Calu3 (cell line): ENCODE measurements around the gene SLC6A2. TPM values are rescaled to one million over a fixed set of nuclear protein-coding genes. Genes with fewer than 3 reads are reported as not detected.

Experiments
- BruUV-seq: library from RNA; stranded (reverse); fragments of 400-500 nt; replicated peaks from 2 replicates; lab custom pipeline; 2021; lab: Mats Ljungman, UMichigan
- CTCF ChIA-PET: fragments of 300-600 bp; sonication (Branson Sonifier 250); formaldehyde crosslinking; loops from one replicate; lab custom pipeline; 2022; ENCODE audit warnings: antibody characterized with exemption; lab: Charles Lee
- DNase-seq: peaks from one replicate; pipeline ENCODE4 v3.0.0; 2022
- H3K27ac Mint-ChIP-seq: one replicate; pipeline ENCODE4 v1.8.0; 2022; ENCODE audit warnings: mixed read lengths; ENCODE audit not compliant: unreplicated experiment
- H3K27me3 Mint-ChIP-seq: one replicate; pipeline ENCODE4 v1.8.0; 2022; ENCODE audit warnings: mixed read lengths; ENCODE audit not compliant: unreplicated experiment
- H3K36me3 Mint-ChIP-seq: one replicate; pipeline ENCODE4 v1.8.0; 2022; ENCODE audit warnings: mild to moderate bottlenecking, moderate library complexity, mixed read lengths; ENCODE audit not compliant: insufficient read depth, unreplicated experiment
- H3K4me1 Mint-ChIP-seq: one replicate; pipeline ENCODE4 v1.8.0; 2022; ENCODE audit warnings: mild to moderate bottlenecking, low read depth, mixed read lengths; ENCODE audit not compliant: unreplicated experiment
- H3K4me3 Mint-ChIP-seq: one replicate; pipeline ENCODE4 v1.8.0; 2022; ENCODE audit warnings: mild to moderate bottlenecking, low read depth, moderate library complexity, mixed read lengths; ENCODE audit not compliant: unreplicated experiment
- H3K9me3 Mint-ChIP-seq: one replicate; pipeline ENCODE4 v1.8.0; 2022; ENCODE audit warnings: low read depth, mixed read lengths; ENCODE audit not compliant: unreplicated experiment
- CTCF ChIP-seq: fragments of 200-600 bp; IDR thresholded peaks from one replicate; pipeline ENCODE4 v1.8.0; 2022; ENCODE audit warnings: antibody characterized with exemption; ENCODE audit not compliant: unreplicated experiment
- intact Hi-C: fragments of 100-400 bp; cut with micrococcal nuclease; formaldehyde crosslinking; loops from one replicate; pipeline ENCODE4 v1.10.0; 2022; ENCODE audit not compliant: unreplicated experiment
- total RNA-seq: library from RNA; stranded (reverse); gene quantifications from 2 replicates; pipeline ENCODE4 v1.2.3, GENCODE V29; 2022

Gene SLC6A2
- total RNA-seq, 1 experiment from 2014 or later, result not detected

DNA sequence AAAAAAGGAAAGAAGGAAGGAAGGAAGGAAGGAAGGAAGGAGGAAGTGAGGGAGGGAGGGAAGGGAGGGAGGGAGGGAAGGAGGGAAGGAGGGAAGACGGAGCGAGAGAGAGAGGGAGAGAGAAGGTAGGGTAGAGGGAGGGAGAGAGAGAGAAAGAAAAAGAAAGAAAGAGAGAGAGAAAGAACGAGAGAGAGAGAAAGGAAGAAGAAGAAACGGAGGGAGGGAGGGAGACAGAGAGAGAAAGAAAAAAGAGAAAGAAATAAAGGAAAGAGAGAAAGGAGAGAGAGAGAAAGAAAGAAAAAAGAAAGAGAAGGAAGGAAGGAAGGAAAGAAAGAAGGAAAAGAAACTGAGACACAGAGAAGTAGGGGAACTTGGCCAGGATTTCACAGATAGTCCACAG, 8.4 kb upstream of the SLC6A2 start:
- H3K4me1 Mint-ChIP-seq, result no peaks in the 10 kb centered on the region
- no peak overlapping the region for H3K27ac Mint-ChIP-seq
- no peak for DNase-seq
- CTCF ChIA-PET, result no interaction called here
- intact Hi-C loops, result loop anchor here (5.0 to 10.0 kb wide), 2 partner anchors 55 to 183 kb away; no protein-coding TSS in a partner anchor
- BruUV-seq, result no TSS peak
- H3K9me3 Mint-ChIP-seq, result no peaks in the 10 kb centered on the region
- no peaks in the 10 kb centered on the region for H3K36me3 Mint-ChIP-seq
- peaks cover 57% of the 10 kb centered on the region for H3K27me3 Mint-ChIP-seq
- H3K4me3 Mint-ChIP-seq, result no peak overlapping the region
- TF ChIP-seq CTCF, result no peak

GRCh38 chr16:55647798-55648197, 8.0 kb upstream of the SLC6A2 start:
- TF ChIP-seq CTCF, result no peak
- CTCF ChIA-PET, result interaction anchor here (0.6 kb wide), 1 partner anchor 194 kb away, joined by 3 read pairs; no protein-coding TSS in a partner anchor
- no peak for DNase-seq
- no peak overlapping the region for H3K4me3 Mint-ChIP-seq
- peaks cover 57% of the 10 kb centered on the region for H3K27me3 Mint-ChIP-seq
- BruUV-seq, result no TSS peak
- no peaks in the 10 kb centered on the region for H3K4me1 Mint-ChIP-seq
- intact Hi-C loops, result loop anchor here (5.0 to 10.0 kb wide), 2 partner anchors 55 to 183 kb away; no protein-coding TSS in a partner anchor
- no peaks in the 10 kb centered on the region for H3K9me3 Mint-ChIP-seq
- H3K36me3 Mint-ChIP-seq, result no peaks in the 10 kb centered on the region
- no peak overlapping the region for H3K27ac Mint-ChIP-seq

DNA sequence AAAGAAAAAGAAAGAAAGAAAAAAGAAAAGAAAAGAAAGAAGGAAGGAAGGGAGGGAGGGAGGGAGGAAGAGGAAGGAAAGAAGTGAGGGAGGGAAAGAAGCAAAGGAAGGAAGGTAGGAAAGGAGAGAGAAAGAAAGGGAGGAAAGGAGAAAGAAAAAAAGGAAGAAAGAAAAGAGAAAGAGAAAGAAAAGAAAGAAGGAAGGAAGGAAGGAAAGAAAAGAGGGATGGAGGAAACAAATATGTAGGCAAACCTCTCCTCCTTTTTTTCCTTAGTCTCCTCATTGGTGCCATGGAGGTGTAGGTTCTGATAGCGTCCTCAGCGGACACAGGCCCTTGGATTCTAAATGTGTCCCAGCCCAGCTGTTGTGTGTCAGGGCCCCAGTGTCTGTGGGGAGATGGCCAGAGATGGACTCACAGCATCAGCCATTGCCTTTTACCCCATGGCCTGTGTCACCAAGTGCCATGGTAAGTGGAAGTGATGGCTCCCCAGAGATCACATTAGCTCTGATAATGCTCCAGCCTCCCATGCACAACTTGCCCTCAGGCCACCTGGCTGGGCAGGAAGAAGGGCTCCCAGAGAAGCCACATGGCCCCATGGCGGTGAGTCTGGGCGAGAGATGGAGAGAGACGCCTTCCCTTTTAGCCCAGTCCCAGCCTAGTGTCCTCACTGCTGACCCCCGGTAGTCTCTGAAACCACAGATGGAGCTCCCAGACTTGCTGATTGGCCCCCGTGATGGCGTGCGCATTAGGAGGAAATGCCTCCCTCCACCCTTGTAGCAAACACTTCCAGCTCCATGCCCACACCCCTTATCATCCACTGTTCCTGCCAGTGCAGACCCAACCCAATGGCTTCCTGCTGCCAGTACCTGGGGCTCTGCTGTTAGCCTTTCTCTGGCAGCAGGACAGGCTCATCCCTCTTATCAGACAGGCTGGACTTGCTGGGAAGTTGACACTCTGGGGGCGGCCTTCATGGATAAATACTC, 3.7 kb upstream of the SLC6A2 start:
- H3K36me3 Mint-ChIP-seq, result no peaks in the 10 kb centered on the region
- no peak overlapping the region for H3K4me3 Mint-ChIP-seq
- TF ChIP-seq CTCF, result no peak
- DNase-seq, result no peak
- intact Hi-C loops, result no loop called here
- no peaks in the 10 kb centered on the region for H3K9me3 Mint-ChIP-seq
- H3K4me1 Mint-ChIP-seq, result no peaks in the 10 kb centered on the region
- H3K27ac Mint-ChIP-seq, result no peak overlapping the region
- CTCF ChIA-PET, result no interaction called here
- H3K27me3 Mint-ChIP-seq, result peaks cover 24% of the 10 kb centered on the region
- BruUV-seq, result no TSS peak

GRCh38 chr16:55653106-55653505, 2.7 kb upstream of the SLC6A2 start:
- Mint-ChIP-seq H3K4me1 (no peaks in the 10 kb centered on the region), H3K4me3 (no peak overlapping the region), H3K36me3 (no peaks in the 10 kb centered on the region), H3K27me3 (peaks cover 24% of the 10 kb centered on the region), H3K27ac (no peak overlapping the region), H3K9me3 (no peaks in the 10 kb centered on the region)
- CTCF ChIA-PET, result no interaction called here
- intact Hi-C loops, result no loop called here
- TF ChIP-seq CTCF, result no peak
- no TSS peak for BruUV-seq
- no peak for DNase-seq
